Smooth muscle cell (in vitro differentiated cells): ENCODE measurements around the gene DYNLT5. TPM values are rescaled to one million over a fixed set of nuclear protein-coding genes. Genes with fewer than 3 reads are reported as not detected.
"Not testable (repeated sequence)": the region's sequence is repeated elsewhere in the genome, so short reads cannot be mapped to it uniquely, and the experiment has no call there.

Experiments
- DNase-seq: peaks from one replicate; lab custom pipeline; 2025; ENCODE audit not compliant: unreplicated experiment; lab: John Stamatoyannopoulos, UW
- H2AFZ ChIP-seq: fragments of 200-600 bp; sonication (generic); 2 replicates; pipeline ENCODE4 v1.6.0; 2016; ENCODE audit warnings: antibody characterized with exemption, low read depth, mild to moderate bottlenecking
- H3F3A ChIP-seq: fragments of 200-600 bp; sonication (generic); 2 replicates; pipeline ENCODE4 v1.6.0; 2017; ENCODE audit warnings: antibody characterized with exemption, low read depth
- H3K27ac ChIP-seq: fragments of 200-600 bp; sonication (generic); 2 replicates; pipeline ENCODE4 v1.5.1; 2016; ENCODE audit warnings: low read depth, mild to moderate bottlenecking
- H3K27me3 ChIP-seq: fragments of 200-600 bp; sonication (generic); 2 replicates; pipeline ENCODE4 v1.6.1; 2016; ENCODE audit warnings: low read depth, mild to moderate bottlenecking
- H3K36me3 ChIP-seq: fragments of 200-600 bp; sonication (generic); 2 replicates; pipeline ENCODE4 v1.5.1; 2016; ENCODE audit warnings: low read depth
- H3K4me1 ChIP-seq: fragments of 200-600 bp; sonication (generic); 2 replicates; pipeline ENCODE4 v1.5.1; 2016; ENCODE audit warnings: low read depth
- H3K4me2 ChIP-seq: fragments of 200-600 bp; sonication (generic); 2 replicates; pipeline ENCODE4 v1.6.0; 2016; ENCODE audit warnings: mild to moderate bottlenecking
- H3K4me3 ChIP-seq: fragments of 200-600 bp; sonication (generic); 2 replicates; pipeline ENCODE4 v1.5.1; 2016; ENCODE audit warnings: mild to moderate bottlenecking
- H3K79me2 ChIP-seq: fragments of 200-600 bp; sonication (generic); 2 replicates; pipeline ENCODE4 v1.6.0; 2016; ENCODE audit warnings: low read depth, mild to moderate bottlenecking
- H3K9ac ChIP-seq: fragments of 200-600 bp; sonication (generic); 2 replicates; pipeline ENCODE4 v1.6.0; 2016; ENCODE audit warnings: low read depth
- H3K9me3 ChIP-seq: fragments of 200-600 bp; sonication (generic); replicated peaks from 2 replicates; pipeline ENCODE4 v1.5.1; 2016; ENCODE audit warnings: low read depth
- H4K20me1 ChIP-seq: fragments of 200-600 bp; sonication (generic); 2 replicates; pipeline ENCODE4 v1.6.0; 2016; ENCODE audit warnings: low read depth
- WGBS: methylation state at CpG from one replicate; pipeline ENCODE4 v1.1.7; 2016; ENCODE audit warnings: low lambda C conversion rate; 5-methylcytosine and 5-hydroxymethylcytosine counted together
- polyA plus RNA-seq: library from polyadenylated mRNA; unstranded; fragments of >200 nt; fragmentation: Nextera tagmentation; extraction: Ambion mirVana; gene quantifications from 2 replicates; pipeline ENCODE4 v1.2.1, GENCODE V29; 2016
- total RNA-seq: library from RNA; depleted of rRNA; stranded (reverse); fragments of >200 nt; gene quantifications from 2 replicates; pipeline ENCODE4 v1.2.3, GENCODE V29; 2014
- TF ChIP-seq, protein P1 (sequence below): fragments of 200-600 bp; sonication (generic); IDR thresholded peaks from 2 replicates; pipeline ENCODE4 v1.5.1; 2017; ENCODE audit warnings: borderline replicate concordance, mild to moderate bottlenecking, antibody characterized with exemption; ENCODE audit not compliant: insufficient read depth, poor library complexity, severe bottlenecking

DYNLT5 gene
- total and polyA plus RNA-seq, 2 experiments from 2014 or later = 1.3 TPM; not detected in 1

DNA sequence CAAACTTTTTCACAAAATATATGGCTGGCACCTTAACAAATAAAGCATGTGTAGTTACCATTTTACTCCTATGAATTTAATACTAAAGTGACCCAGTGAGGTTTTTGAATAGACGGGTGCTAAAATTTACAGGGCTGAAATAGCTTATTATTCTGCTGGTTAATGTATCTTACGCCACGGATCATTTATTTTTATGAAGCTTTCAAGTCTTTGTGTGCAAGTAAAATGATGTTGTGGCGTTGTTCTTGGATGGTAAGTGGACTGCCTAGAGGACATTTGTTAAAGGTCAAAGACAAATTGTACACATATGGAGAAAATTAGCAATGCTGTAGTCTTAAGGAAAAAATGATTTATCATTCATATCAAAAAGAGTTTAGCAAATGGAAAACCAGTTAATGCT is 26.0 kb downstream of the DYNLT5 start:
- DNase-seq = no peak

DNA sequence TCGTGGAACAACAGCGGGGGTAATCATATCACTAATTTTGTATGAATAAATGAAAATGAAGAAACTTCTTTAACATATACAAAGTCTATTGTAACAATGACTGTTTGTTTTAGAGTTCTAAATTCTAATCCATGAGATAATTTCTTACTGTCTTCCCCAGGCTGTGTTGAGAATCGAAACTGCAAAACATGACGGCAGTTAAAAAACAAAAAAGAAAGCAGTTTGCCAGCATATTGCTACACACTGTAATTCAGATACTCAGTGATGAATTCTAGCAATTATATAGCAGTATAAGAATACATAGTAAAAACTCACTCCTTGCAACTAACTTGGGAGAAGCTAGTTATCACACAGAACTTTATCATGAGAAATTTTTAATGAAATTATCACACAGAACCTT is 26.7 kb downstream of the DYNLT5 start:
- 96% methylated on average over 4 of the region's 4 CpGs for WGBS
- no peaks in the 10 kb centered on the region for H3K79me2 ChIP-seq
- no peaks in the 10 kb centered on the region for H4K20me1 ChIP-seq
- H3K4me2 ChIP-seq = no peak overlapping the region
- DNase-seq = no peak
- no peak overlapping the region for H2AFZ ChIP-seq
- H3K4me3 ChIP-seq = no peak overlapping the region
- no peaks in the 10 kb centered on the region for H3K9me3 ChIP-seq
- no peaks in the 10 kb centered on the region for H3F3A ChIP-seq
- H3K27me3 ChIP-seq = peaks cover 13% of the 10 kb centered on the region
- H3K36me3 ChIP-seq = no peaks in the 10 kb centered on the region
- no peak overlapping the region for H3K9ac ChIP-seq
- no peak overlapping the region for H3K27ac ChIP-seq
- TF ChIP-seq, protein P1, sequence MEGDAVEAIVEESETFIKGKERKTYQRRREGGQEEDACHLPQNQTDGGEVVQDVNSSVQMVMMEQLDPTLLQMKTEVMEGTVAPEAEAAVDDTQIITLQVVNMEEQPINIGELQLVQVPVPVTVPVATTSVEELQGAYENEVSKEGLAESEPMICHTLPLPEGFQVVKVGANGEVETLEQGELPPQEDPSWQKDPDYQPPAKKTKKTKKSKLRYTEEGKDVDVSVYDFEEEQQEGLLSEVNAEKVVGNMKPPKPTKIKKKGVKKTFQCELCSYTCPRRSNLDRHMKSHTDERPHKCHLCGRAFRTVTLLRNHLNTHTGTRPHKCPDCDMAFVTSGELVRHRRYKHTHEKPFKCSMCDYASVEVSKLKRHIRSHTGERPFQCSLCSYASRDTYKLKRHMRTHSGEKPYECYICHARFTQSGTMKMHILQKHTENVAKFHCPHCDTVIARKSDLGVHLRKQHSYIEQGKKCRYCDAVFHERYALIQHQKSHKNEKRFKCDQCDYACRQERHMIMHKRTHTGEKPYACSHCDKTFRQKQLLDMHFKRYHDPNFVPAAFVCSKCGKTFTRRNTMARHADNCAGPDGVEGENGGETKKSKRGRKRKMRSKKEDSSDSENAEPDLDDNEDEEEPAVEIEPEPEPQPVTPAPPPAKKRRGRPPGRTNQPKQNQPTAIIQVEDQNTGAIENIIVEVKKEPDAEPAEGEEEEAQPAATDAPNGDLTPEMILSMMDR = no peak
- no peaks in the 10 kb centered on the region for H3K4me1 ChIP-seq

More for the DNA sequence above, 26.0 kb downstream of the DYNLT5 start:
- Histone ChIP-seq H3K79me2 (no peaks in the 10 kb centered on the region), H3F3A (no peaks in the 10 kb centered on the region), H3K9me3 (no peaks in the 10 kb centered on the region), H4K20me1 (no peaks in the 10 kb centered on the region), H3K27ac (no peak overlapping the region), H3K4me1 (no peaks in the 10 kb centered on the region), H3K4me3 (no peak overlapping the region), H3K4me2 (no peak overlapping the region), H3K9ac (no peak overlapping the region), H2AFZ (no peak overlapping the region), H3K27me3 (peaks cover 13% of the 10 kb centered on the region), H3K36me3 (no peaks in the 10 kb centered on the region)
- TF ChIP-seq, protein P1 = no peak
- 94% methylated on average over 4 of the region's 4 CpGs for WGBS

GRCh38 chr1:66779475-66780078 is 27.3 kb downstream of the DYNLT5 start:
- no peak overlapping the region for H3K4me2 ChIP-seq
- H3K4me3 ChIP-seq = no peak overlapping the region
- TF ChIP-seq, protein P1 = no peak
- no peaks in the 10 kb centered on the region for H4K20me1 ChIP-seq
- no peaks in the 10 kb centered on the region for H3K36me3 ChIP-seq
- peaks cover 13% of the 10 kb centered on the region for H3K27me3 ChIP-seq
- H3F3A ChIP-seq = no peaks in the 10 kb centered on the region
- 75% methylated on average over 2 of the region's 2 CpGs for whole genome bisulfite sequencing
- no peaks in the 10 kb centered on the region for H3K4me1 ChIP-seq
- no peaks in the 10 kb centered on the region for H3K79me2 ChIP-seq
- no peak overlapping the region for H3K9ac ChIP-seq
- H3K9me3 ChIP-seq = no peaks in the 10 kb centered on the region
- no peak overlapping the region for H3K27ac ChIP-seq
- no peak overlapping the region for H2AFZ ChIP-seq
- no peak for DNase-seq

- 70% methylated on average over 2 of the region's 2 CpGs for WGBS
Observed at GRCh38 chr1:66785800-66786199, 33.5 kb downstream of the DYNLT5 start.

More at GRCh38 chr1:66785800-66786199, 33.5 kb downstream of the DYNLT5 start:
- not testable (repeated sequence) for H3K9me3 ChIP-seq, H3K9ac ChIP-seq, H3K4me3 ChIP-seq, DNase-seq, H3K79me2 ChIP-seq, H3K27me3 ChIP-seq, H4K20me1 ChIP-seq, H3K4me2 ChIP-seq, H3K36me3 ChIP-seq, H3K27ac ChIP-seq, H2AFZ ChIP-seq, H3F3A ChIP-seq
- H3K4me1 ChIP-seq = peaks cover 10% of the 10 kb centered on the region
